ENCODE measurements around the gene IFITM5.

IFITM5 gene

DNA sequence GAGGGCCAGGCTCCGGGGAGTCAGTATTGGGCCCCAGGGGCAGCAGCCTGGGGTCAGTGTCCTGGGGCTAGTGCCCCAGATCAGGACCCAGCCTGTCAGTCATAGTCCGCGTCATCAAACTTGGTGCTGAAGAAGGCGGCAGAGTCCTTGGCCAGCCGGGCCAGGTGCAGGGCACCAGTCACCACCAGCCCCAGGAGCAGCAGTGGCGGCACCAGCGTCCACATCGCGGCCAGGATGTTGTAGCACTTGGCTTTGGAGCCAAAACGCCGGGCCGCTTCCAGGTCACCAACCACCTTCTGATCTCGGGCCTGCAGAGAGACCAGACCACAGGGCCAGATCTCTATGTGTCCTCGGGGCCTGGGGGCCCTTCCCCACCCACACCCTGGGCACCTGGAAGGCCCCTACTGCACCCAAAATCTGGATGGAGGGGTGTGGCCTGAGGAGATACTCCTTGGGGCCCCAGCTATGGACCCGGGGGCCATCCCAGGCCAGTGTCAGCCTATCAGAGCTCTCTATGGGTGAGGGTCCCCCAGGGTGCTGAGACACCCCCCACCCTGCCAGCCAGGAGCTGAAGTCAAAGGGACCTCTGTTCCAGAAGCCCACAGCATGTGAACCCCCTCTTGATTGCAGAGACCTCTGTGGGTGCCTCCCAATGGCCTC lies 790 bp downstream of the IFITM5 start:
- no peak for DNase-seq (ENCODE audit: low spot score)
- H3K27me3 Mint-ChIP-seq (ENCODE audit: low read depth), result peaks cover 10% of the 10 kb centered on the region
- H3K36me3 Mint-ChIP-seq (ENCODE audit: low read depth), result no peaks in the 10 kb centered on the region
- peaks cover 8% of the 10 kb centered on the region for H3K4me1 Mint-ChIP-seq (ENCODE audit: low read depth)
- H3K4me3 Mint-ChIP-seq, result no peak overlapping the region
- H3K9me3 Mint-ChIP-seq, result no peaks in the 10 kb centered on the region
- H3K27ac Mint-ChIP-seq, result no peak overlapping the region

DNA sequence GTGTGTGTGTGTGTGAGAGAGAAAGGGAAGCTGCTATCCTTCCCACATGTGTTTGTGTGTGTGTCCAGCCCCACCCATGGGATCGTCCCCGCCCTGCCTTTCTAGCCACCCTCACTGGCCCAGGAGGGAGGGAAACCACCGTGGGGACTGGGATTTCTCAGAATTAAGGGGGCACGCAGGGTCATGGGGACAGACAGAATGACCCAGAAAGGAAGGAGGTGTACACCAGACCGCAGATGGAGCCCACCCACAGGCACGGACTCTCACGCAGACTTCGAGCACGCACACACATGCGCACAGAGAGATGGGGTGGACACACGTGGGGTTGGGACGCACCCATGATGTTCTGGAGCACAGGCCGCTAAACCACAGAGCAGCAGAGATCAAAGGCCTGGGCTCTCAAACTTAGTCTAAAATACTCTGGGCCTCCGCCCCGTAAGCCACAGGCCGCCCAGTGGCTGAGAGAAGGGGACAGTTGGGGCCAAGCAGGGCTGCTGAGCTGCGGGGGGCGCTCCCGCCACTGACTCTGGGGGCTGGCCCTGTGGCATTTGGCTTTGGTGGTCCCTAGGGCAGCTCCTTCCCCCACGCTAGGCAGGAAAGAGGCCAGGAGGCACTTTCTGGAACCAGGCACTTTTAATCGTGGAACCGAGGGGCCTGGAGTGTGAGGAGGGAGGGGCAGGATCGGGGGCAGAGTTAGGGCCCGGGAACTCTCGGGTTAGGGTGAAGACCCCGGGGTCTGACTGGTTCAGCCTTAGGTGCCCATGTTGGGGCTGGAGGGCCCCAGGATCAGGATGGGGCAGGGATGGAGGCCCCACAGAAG lies 1.5 kb downstream of the IFITM5 start:
- Mint-ChIP-seq H3K4me1 (ENCODE audit: low read depth) (peaks cover 6% of the 10 kb centered on the region), H3K27ac (peak overlapping the region; percentile 60), H3K4me3 (peak overlapping the region; percentile 8)

DNA sequence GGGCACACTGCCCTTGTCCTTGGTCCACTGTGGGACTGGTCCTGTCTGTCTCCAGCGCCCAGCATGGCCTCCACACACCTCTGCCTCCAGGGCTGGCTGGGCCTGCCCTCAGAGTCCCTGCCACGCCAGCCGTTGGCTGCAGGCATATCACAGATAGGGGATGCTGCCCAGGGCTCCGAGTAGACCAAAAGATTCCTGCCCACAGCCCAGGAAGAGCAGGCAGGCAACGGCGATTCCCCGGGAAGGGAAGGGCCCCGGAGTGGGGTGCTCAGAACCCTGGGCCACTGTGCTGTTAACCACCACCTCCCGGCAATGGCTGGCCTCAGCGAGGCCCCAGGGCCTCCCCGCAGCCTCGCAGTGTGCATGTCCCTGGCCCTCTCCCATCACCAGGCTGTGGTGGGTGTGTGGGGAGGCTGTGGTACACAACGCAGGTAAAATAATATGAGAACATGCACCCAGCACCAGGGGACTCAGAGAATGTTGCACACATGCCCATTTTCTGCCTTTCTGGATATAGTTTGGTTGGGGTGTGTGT lies 2.2 kb downstream of the IFITM5 start:
- no peak overlapping the region for H3K4me3 Mint-ChIP-seq
- no peaks in the 10 kb centered on the region for H3K36me3 Mint-ChIP-seq (ENCODE audit: low read depth)
- peak overlapping the region; percentile 60 for H3K27ac Mint-ChIP-seq
- H3K9me3 Mint-ChIP-seq, result no peaks in the 10 kb centered on the region
- DNase-seq (ENCODE audit: low spot score), result no peak
- peaks cover 5% of the 10 kb centered on the region for H3K4me1 Mint-ChIP-seq (ENCODE audit: low read depth)
- H3K27me3 Mint-ChIP-seq (ENCODE audit: low read depth), result peaks cover 10% of the 10 kb centered on the region

More for the DNA sequence above, 1.5 kb downstream of the IFITM5 start:
- Mint-ChIP-seq H3K27me3 (ENCODE audit: low read depth) (peaks cover 10% of the 10 kb centered on the region), H3K9me3 (no peaks in the 10 kb centered on the region), H3K36me3 (ENCODE audit: low read depth) (no peaks in the 10 kb centered on the region)
- DNase-seq (ENCODE audit: low spot score), result no peak

DNA sequence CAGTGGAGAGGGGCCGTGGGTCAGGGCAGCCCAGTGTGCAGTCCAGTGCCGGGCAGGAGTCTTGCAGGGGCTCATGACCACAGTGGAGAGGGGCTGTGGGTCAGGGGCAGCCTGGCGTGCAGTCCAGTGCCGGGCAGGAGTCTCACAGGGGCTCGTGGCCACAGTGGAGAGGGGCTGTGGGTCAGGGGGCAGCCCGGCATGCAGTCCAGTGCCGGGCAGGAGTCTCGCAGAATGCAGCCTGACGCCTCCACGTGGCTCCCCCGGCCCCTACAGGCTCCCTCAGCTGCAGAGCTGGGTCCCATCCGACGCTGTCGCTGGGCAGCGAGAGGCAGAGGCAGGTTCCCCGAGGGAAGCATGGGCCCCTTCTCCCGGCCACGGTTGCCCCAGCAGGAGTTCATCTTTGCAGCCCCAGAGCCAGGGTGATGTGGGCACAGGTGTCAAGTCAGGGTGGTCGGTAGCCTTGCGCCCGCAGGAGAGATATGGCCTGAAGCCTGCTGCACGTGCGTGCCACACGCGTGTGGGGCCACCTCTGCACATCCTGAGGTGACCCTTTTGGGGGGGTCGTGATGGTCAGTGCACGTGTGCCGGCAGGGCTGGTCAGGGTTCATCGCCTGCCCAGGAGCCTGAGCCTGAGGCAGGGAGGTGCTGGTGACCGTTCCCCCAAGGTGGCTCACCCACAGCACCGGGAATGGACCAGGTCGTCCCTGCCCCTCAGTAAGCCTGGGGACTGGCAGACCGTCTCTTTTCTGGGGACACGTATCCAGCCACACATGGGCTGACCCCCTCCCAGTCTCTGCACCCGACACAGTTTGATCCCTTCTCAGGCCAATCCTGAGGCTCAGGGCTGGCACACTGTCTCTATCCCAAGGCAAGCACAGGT lies 2.9 kb downstream of the IFITM5 start:
- Mint-ChIP-seq H3K27me3 (ENCODE audit: low read depth) (peaks cover 10% of the 10 kb centered on the region), H3K4me3 (no peak overlapping the region), H3K27ac (no peak overlapping the region), H3K9me3 (no peaks in the 10 kb centered on the region), H3K36me3 (ENCODE audit: low read depth) (no peaks in the 10 kb centered on the region), H3K4me1 (ENCODE audit: low read depth) (peaks cover 5% of the 10 kb centered on the region)
- no peak for DNase-seq (ENCODE audit: low spot score)

DNA sequence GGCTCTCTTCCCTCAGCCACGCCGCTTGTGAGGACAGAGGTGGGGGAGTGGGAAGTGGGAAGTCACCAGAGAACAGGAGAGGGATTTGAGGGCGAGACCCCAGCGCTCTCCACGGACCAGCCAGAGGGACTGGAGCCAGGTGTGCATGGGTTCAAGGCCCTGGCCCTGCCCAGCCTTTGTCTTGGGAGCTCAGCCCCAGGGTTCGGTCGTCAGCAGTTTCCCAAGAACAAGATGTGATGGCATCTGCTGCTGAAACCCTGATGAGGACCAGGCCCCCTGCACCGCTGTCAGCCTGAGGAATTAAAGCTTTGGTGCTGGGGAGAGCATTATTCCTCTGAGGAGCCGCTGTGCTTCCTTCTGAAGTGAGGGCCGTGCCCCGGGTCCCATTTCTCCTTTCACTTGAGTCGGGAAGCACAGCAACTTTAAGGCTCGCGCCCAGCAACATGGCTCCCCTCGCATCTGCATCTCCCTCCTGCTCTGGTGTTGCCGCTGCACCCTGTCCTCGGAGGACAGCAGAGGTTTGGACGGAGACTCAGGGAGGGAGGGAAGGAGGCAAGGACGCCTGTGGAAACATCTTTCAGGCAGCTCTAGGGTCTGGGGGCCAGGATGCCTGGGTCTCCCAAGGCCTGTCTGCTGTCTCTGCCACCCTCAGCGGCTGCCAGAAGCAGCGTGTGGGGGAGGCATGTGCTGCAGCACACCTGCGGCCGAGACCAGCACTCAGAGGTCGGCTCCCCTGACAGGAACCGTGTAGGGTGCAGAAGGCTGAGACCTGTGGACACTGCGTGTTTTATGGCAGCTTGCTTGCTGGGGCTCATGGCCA lies 3.8 kb downstream of the IFITM5 start:
- Mint-ChIP-seq H3K27ac (no peak overlapping the region), H3K9me3 (no peaks in the 10 kb centered on the region), H3K27me3 (ENCODE audit: low read depth) (peaks cover 5% of the 10 kb centered on the region), H3K4me3 (no peak overlapping the region), H3K4me1 (ENCODE audit: low read depth) (peaks cover 7% of the 10 kb centered on the region), H3K36me3 (ENCODE audit: low read depth) (peaks cover 4% of the 10 kb centered on the region)
- no peak for DNase-seq (ENCODE audit: low spot score)

DNA sequence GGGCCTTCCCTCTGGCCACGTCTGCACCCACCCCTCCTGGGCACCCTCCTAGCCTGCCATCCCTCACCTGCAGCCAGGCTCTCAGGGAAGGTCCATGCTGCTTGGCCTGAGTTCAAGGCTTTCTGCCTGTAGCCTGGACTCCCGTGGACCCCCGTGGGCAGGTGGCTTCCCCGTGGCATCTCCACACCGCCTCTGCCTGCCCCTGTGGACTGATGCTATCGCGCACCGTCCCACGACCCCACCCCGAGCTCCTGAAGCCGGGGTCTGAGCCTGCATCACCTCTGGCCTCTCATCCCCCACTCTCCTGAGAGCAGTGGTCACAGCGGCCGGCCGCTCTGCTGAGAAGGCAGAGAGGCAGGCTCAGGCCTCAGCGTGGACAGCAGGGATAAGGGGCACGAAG lies 4.5 kb downstream of the IFITM5 start:
- Mint-ChIP-seq H3K4me3 (no peak overlapping the region), H3K4me1 (ENCODE audit: low read depth) (peaks cover 7% of the 10 kb centered on the region), H3K36me3 (ENCODE audit: low read depth) (peaks cover 4% of the 10 kb centered on the region), H3K9me3 (no peaks in the 10 kb centered on the region), H3K27ac (no peak overlapping the region), H3K27me3 (ENCODE audit: low read depth) (no peaks in the 10 kb centered on the region)
- no peak for DNase-seq (ENCODE audit: low spot score)

DNA sequence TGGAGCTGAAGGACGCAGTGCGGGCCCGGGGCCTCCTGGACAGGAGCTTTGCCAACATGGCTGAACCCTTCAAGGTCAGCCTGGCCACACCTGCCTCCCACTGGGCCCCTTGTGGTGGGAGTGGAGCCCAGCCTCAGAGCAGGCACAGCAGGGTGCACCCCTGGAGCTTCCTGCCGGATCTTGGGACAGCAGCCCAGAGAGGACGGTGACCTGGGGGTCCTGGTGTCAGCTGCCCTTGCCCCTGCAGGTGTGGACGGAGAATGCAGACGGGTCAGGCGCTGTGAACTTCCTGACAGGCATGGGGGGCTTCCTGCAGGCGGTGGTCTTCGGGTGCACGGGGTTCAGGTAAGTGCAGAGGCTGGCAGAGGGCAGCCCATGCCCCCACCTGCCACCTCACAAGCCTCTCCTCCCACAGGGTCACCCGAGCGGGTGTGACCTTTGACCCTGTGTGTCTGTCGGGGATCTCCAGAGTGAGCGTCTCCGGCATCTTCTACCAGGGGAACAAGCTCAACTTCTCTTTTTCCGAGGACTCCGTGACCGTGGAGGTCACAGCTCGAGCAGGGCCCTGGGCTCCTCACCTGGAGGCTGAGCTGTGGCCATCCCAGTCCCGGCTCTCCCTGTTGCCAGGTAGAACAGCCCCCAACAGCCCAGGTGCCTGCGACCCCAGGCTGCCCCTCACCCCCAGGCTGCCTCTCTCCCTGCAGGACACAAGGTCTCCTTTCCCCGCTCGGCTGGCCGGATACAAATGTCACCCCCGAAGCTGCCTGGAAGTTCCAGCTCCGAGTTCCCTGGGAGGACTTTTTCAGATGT lies 5.3 kb downstream of the IFITM5 start:
- H3K27me3 Mint-ChIP-seq (ENCODE audit: low read depth), result no peaks in the 10 kb centered on the region
- no peak overlapping the region for H3K4me3 Mint-ChIP-seq
- H3K27ac Mint-ChIP-seq, result no peak overlapping the region
- H3K9me3 Mint-ChIP-seq, result no peaks in the 10 kb centered on the region
- H3K4me1 Mint-ChIP-seq (ENCODE audit: low read depth), result peaks cover 7% of the 10 kb centered on the region
- H3K36me3 Mint-ChIP-seq (ENCODE audit: low read depth), result peaks cover 4% of the 10 kb centered on the region
- DNase-seq (ENCODE audit: low spot score), result no peak

DNA sequence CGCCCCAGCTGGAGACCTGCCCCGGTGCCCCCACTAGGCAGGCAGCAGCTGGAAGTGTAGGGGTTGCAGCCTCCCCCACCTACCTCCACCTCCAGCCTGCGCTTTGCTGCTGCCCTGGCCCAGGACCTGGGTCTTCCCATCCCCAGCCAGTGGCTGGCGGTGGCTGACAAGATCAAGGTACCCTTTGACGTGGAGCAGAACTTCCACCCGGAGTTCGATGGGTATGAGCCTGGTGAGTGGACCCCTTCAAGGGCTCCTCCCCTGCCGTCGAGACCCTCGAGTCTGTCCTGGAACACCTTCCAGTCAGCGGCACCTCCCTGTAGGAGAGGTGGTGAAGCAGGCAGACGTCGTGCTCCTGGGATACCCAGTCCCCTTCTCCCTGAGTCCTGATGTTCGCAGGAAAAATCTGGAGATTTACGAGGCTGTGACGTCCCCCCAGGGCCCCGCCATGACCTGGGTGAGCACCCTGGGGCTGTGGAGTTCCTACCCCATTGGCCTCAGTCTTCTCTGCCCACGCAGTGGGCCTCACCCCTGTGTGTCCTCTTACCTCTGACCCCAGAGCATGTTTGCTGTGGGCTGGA lies 6.0 kb downstream of the IFITM5 start:
- no peak overlapping the region for H3K27ac Mint-ChIP-seq
- DNase-seq (ENCODE audit: low spot score), result no peak
- H3K9me3 Mint-ChIP-seq, result no peaks in the 10 kb centered on the region
- no peak overlapping the region for H3K4me3 Mint-ChIP-seq
- peaks cover 7% of the 10 kb centered on the region for H3K4me1 Mint-ChIP-seq (ENCODE audit: low read depth)
- peaks cover 4% of the 10 kb centered on the region for H3K36me3 Mint-ChIP-seq (ENCODE audit: low read depth)
- H3K27me3 Mint-ChIP-seq (ENCODE audit: low read depth), result no peaks in the 10 kb centered on the region

DNA sequence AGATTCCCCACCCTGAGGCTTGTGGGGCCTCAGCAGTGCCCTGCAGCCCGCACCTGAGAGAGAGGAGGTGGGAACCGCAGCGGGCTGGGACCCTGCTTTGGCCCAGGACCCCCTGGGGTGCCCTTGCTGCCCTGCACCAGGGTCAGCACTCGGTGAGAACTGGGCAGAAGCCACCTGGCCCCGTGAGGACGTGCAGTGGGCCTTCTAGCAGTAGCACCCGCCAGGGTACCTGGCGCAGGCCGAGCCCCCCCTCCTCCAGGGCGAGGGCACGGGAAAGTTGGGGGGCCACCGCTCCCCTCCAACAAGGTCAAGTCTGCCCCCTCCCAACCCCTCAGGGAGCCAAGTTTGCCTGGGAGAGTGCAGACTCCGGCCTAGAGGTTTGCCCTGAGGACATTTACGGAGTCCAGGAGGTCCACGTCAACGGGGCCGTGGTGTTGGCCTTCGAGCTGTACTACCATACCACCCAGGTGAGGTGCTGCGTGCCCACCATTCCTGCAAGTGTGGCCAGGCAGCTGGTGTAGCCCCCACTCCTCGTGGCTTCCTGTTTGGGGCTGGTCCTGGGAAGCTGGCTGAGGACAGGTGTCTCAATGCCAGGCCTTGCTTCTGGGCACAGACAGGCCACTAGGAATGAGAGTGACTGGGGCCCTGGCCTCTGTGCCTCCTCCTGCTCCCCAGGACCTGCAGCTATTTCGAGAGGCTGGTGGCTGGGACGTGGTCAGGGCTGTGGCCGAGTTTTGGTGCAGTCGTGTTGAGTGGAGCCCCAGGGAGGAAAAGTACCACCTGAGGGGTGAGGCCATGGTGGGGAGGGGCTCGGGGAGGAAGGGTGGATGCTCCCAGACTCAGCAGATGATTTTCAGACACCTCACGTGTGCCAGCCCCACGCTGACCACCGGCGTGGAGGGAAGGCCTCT lies 6.9 kb downstream of the IFITM5 start:
- H3K36me3 Mint-ChIP-seq (ENCODE audit: low read depth), result peaks cover 8% of the 10 kb centered on the region
- H3K4me1 Mint-ChIP-seq (ENCODE audit: low read depth), result peaks cover 10% of the 10 kb centered on the region
- H3K27me3 Mint-ChIP-seq (ENCODE audit: low read depth), result peaks cover 6% of the 10 kb centered on the region
- no peaks in the 10 kb centered on the region for H3K9me3 Mint-ChIP-seq
- H3K27ac Mint-ChIP-seq, result no peak overlapping the region
- no peak for DNase-seq (ENCODE audit: low spot score)
- no peak overlapping the region for H3K4me3 Mint-ChIP-seq

DNA sequence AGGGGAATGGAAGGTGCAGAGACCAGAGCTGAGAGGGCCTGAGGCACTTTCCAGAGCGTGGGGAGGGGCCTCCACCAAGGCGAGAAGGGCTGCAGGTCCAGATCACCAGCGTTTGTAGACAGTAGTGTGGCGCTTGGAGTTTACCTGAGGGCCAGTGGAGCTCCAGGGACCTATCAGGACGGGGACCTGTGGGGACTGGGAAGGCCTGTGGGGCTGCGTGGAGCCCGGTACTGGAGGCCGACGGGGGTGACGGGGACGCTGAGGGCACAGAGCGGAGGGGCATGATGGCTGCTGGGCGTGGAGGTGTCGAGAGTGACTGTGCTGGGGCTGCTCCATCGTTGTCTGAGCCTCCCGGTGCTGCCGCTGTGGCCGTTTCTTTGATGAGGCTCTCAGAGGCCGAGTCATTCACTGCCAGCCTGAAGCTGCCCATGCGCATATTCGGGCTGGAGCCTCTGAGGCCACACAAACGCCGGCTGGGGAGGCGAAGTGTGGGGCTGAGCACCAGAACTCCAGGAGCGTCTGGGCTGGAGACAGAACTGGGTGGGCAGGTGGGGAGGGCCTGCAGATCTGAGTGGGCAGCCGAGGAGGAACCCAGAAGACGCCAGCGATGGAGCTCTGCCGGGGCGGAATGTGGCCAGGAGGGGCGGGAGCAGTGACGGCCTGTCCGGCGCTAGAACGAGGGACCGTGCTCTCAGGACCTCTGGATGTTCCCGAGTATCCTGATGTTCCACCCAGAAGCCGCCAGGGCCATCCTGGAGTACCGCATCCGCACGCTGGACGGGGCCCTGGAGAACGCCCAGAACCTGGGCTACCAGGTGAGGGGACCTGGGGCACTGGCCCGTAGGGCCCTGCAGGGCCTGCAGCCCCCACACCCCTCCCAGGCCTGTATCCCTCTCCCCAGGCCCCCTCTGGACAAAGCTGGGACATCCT lies 7.8 kb downstream of the IFITM5 start:
- Mint-ChIP-seq H3K27ac (peak overlapping the region; percentile 62), H3K4me1 (ENCODE audit: low read depth) (peaks cover 14% of the 10 kb centered on the region), H3K27me3 (ENCODE audit: low read depth) (peaks cover 10% of the 10 kb centered on the region), H3K9me3 (no peaks in the 10 kb centered on the region), H3K36me3 (ENCODE audit: low read depth) (peaks cover 8% of the 10 kb centered on the region), H3K4me3 (peak overlapping the region; percentile 44)
- no peak for DNase-seq (ENCODE audit: low spot score)
